T-helper 1 cell treated with Interleukin-12 subunit alpha and Interleukin-12 subunit beta and Interleukin-4 antibody, amounts not matched to agents 30 μg/mL and 1 μg/mL, for 36 hours (primary cell): ENCODE measurements around the gene MRPS22.
A peak's percentile ranks its signal among the peaks of the same experiment; 100 is the strongest.

Experiments used
- H3K27ac Mint-ChIP-seq: one replicate; pipeline ENCODE4 v1.8.0; 2021; ENCODE audit warnings: mild to moderate bottlenecking, mixed read lengths
- H3K27me3 Mint-ChIP-seq: one replicate; pipeline ENCODE4 v1.8.0; 2021; ENCODE audit warnings: low read depth, mixed read lengths
- H3K36me3 Mint-ChIP-seq: one replicate; pipeline ENCODE4 v1.8.0; 2021; ENCODE audit warnings: low read depth, mixed read lengths
- H3K4me1 Mint-ChIP-seq: one replicate; pipeline ENCODE4 v1.8.0; 2021; ENCODE audit warnings: low read depth, mixed read lengths
- H3K4me3 Mint-ChIP-seq: one replicate; pipeline ENCODE4 v1.8.0; 2021; ENCODE audit warnings: mild to moderate bottlenecking, moderate library complexity, mixed read lengths
- H3K9me3 Mint-ChIP-seq: one replicate; pipeline ENCODE4 v1.8.0; 2021; ENCODE audit warnings: mixed read lengths

MRPS22 gene

GRCh38 chr3:139343895-139344856 lies at the start of gene MRPS22:
Gene MRPS22 (plus strand): TSS chr3:139344020. CDS start chr3:139344027, 7 bp downstream.
- Mint-ChIP-seq H3K27ac (no peak within 1 kb of the TSS), H3K4me3 (peak within 1 kb of the TSS; percentile 48), H3K27me3 (no peaks in the 10 kb centered on the region)

GRCh38 chr3:139295040-139295439 lies 48.8 kb upstream of the MRPS22 start:
- H3K4me1 Mint-ChIP-seq, result no peaks in the 10 kb centered on the region
- no peaks in the 10 kb centered on the region for H3K36me3 Mint-ChIP-seq
- H3K27ac Mint-ChIP-seq, result no peak overlapping the region
- no peak overlapping the region for H3K4me3 Mint-ChIP-seq
- no peaks in the 10 kb centered on the region for H3K9me3 Mint-ChIP-seq
- H3K27me3 Mint-ChIP-seq, result no peaks in the 10 kb centered on the region

More at GRCh38 chr3:139343895-139344856, at the start of gene MRPS22:
- Mint-ChIP-seq H3K36me3 (peaks cover 4% of the 10 kb centered on the region), H3K9me3 (peaks cover 5% of the 10 kb centered on the region), H3K4me1 (peaks cover 3% of the 10 kb centered on the region)

DNA sequence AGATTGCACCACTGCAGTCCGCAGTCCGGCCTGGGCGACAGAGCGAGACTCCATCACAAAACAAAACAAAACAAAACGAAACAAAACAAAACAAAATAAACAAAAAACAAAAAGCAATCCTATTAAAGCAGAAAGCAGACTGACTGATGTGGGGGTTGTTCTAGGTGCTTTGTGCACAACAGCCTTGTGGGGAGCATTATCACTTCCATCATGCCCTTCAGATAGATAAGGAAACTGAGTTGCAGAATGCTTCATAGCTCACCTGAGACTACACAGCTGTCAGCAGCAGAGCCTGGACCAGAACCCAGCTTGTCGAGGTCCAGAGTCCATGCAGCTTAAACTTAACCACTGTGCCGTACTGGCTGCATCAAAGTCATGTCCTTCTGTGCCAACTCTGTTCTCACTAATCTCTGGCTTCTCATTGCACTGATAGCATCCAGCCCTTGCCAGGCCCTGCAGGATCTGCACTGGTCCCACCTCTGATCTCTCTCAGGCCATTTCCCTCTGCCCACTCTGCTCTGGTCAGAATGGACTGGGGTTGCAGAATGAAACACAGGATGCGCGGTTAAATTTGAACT lies 47.6 kb upstream of the MRPS22 start:
- Mint-ChIP-seq H3K27me3 (no peaks in the 10 kb centered on the region), H3K27ac (no peak overlapping the region), H3K4me3 (no peak overlapping the region), H3K36me3 (no peaks in the 10 kb centered on the region), H3K4me1 (no peaks in the 10 kb centered on the region), H3K9me3 (no peaks in the 10 kb centered on the region)

DNA sequence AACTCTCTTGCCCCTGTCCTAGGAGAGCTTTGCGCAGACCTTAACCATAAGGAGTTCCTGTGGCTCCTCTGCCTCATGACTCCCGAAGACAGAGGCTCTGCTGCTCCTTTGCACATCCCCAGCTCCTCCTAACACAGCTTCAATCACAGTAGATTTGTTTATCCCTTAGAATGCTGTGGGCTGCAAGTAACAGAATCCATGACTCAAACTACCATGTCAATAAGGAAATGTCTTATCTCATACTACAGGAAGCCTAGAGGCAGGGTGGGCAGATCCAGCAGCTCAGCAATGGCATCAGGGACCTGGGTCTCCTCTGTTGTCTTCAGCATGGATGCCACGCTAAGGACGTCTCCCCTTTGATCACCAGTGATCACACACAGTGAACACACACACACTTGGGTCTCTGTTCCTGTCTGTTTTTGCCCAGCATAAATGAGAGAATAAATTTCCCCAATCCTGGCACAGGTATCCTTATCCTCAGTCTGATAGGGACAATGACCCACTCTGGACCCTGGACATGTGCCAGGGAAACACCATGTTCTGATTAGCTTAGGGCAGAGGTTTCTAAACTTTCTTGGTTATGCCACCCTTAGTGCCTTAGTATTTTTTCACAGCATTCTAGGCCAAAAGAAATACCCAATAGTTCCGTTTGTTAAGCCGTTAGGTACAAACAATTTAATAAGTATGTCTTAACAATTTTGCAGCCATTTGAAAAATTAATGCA lies 46.1 kb upstream of the MRPS22 start:
- Mint-ChIP-seq H3K4me3 (no peak overlapping the region), H3K9me3 (no peaks in the 10 kb centered on the region), H3K4me1 (peaks cover 8% of the 10 kb centered on the region), H3K27me3 (no peaks in the 10 kb centered on the region), H3K27ac (no peak overlapping the region), H3K36me3 (no peaks in the 10 kb centered on the region)

DNA sequence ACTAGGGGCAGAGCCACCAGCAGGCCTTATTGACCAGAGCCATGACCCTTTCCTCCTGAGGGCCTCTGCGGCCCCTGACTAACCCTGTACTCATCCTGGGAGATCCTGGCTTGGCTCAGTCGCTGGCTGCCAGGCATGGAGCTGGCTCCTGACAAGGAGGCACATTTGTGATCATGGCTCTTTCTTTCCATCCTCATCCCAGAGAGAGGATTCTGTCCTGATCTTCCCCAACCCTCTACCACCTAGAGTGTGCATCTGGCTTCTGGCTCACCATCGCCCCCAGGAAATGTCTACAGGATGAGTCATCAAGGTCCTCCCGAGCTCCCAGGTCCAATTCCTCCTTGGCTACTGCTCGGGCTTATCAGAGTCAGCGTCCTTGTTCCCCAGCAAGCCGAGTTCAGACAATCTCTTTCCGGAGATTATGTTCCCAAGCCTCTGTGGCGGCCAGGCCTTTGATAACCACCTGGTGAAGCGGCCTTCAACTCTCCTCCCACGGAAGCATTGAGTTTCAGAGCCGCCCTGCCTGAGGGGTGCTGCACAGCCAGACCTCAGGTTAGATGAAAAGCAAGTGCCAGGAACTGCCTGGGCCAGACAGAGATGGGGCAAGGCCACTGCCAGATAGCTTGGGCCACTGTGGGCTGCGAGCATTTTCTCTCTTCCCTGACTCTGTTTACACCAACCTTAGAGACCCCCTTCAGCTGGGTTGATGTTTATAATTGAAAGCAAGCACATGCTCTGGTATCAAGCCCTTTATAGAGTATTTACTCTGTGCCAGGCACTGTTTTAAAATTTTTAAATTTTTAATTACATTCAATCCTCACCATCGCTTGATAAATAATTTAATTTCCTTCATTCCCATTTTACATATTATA lies 44.3 kb upstream of the MRPS22 start:
- no peaks in the 10 kb centered on the region for H3K9me3 Mint-ChIP-seq
- peaks cover 12% of the 10 kb centered on the region for H3K4me1 Mint-ChIP-seq
- no peaks in the 10 kb centered on the region for H3K27me3 Mint-ChIP-seq
- H3K36me3 Mint-ChIP-seq, result no peaks in the 10 kb centered on the region
- no peak overlapping the region for H3K4me3 Mint-ChIP-seq
- no peak overlapping the region for H3K27ac Mint-ChIP-seq

GRCh38 chr3:139300416-139300815 lies 43.4 kb upstream of the MRPS22 start:
- Mint-ChIP-seq H3K27ac (no peak overlapping the region), H3K4me3 (no peak overlapping the region), H3K4me1 (peaks cover 13% of the 10 kb centered on the region), H3K36me3 (no peaks in the 10 kb centered on the region), H3K27me3 (no peaks in the 10 kb centered on the region), H3K9me3 (no peaks in the 10 kb centered on the region)

- H3K27ac Mint-ChIP-seq, result no peak overlapping the region
- H3K4me1 Mint-ChIP-seq, result peaks cover 13% of the 10 kb centered on the region
- no peaks in the 10 kb centered on the region for H3K36me3 Mint-ChIP-seq
- no peak overlapping the region for H3K4me3 Mint-ChIP-seq
- no peaks in the 10 kb centered on the region for H3K9me3 Mint-ChIP-seq
- H3K27me3 Mint-ChIP-seq, result no peaks in the 10 kb centered on the region
Measured at GRCh38 chr3:139301183-139301582, 42.6 kb upstream of the MRPS22 start.

DNA sequence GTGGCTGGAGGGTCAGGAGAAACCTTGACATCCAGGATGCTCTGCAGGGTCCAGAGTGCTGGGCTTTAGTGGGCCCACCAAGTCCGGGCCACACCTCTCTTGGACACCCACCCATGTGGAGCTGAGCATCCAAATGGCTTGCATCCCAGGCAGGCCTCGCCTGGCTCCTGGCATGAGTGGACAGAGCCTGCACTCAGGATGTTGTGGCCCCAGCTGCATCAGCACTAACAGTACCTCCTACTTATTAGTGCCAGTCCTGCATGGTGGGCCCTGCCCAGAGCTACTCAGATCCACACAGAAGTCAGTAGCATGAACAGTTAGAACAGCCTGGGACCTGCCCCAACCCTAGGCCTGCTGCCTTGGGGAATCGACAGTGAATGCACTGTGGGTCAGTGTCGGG lies 42.2 kb upstream of the MRPS22 start:
- Mint-ChIP-seq H3K27me3 (no peaks in the 10 kb centered on the region), H3K27ac (no peak overlapping the region), H3K36me3 (no peaks in the 10 kb centered on the region), H3K9me3 (no peaks in the 10 kb centered on the region), H3K4me3 (no peak overlapping the region), H3K4me1 (peaks cover 13% of the 10 kb centered on the region)

GRCh38 chr3:139302084-139302800 lies 41.6 kb upstream of the MRPS22 start:
- H3K36me3 Mint-ChIP-seq, result no peaks in the 10 kb centered on the region
- H3K27me3 Mint-ChIP-seq, result no peaks in the 10 kb centered on the region
- peak overlapping the region; percentile 22 for H3K27ac Mint-ChIP-seq
- H3K9me3 Mint-ChIP-seq, result no peaks in the 10 kb centered on the region
- peaks cover 13% of the 10 kb centered on the region for H3K4me1 Mint-ChIP-seq
- H3K4me3 Mint-ChIP-seq, result no peak overlapping the region

GRCh38 chr3:139302801-139303113 lies 41.1 kb upstream of the MRPS22 start:
- Mint-ChIP-seq H3K36me3 (no peaks in the 10 kb centered on the region), H3K27me3 (no peaks in the 10 kb centered on the region), H3K9me3 (no peaks in the 10 kb centered on the region), H3K4me3 (no peak overlapping the region), H3K4me1 (peaks cover 13% of the 10 kb centered on the region), H3K27ac (no peak overlapping the region)

- no peak overlapping the region for H3K4me3 Mint-ChIP-seq
- peaks cover 13% of the 10 kb centered on the region for H3K4me1 Mint-ChIP-seq
- no peaks in the 10 kb centered on the region for H3K36me3 Mint-ChIP-seq
- H3K27me3 Mint-ChIP-seq, result no peaks in the 10 kb centered on the region
- no peak overlapping the region for H3K27ac Mint-ChIP-seq
- no peaks in the 10 kb centered on the region for H3K9me3 Mint-ChIP-seq
Measured at GRCh38 chr3:139303216-139303615, 40.6 kb upstream of the MRPS22 start.

GRCh38 chr3:139304383-139304782 lies 39.4 kb upstream of the MRPS22 start:
- Mint-ChIP-seq H3K9me3 (no peaks in the 10 kb centered on the region), H3K27ac (no peak overlapping the region), H3K4me3 (no peak overlapping the region), H3K36me3 (no peaks in the 10 kb centered on the region), H3K4me1 (peaks cover 13% of the 10 kb centered on the region), H3K27me3 (no peaks in the 10 kb centered on the region)

DNA sequence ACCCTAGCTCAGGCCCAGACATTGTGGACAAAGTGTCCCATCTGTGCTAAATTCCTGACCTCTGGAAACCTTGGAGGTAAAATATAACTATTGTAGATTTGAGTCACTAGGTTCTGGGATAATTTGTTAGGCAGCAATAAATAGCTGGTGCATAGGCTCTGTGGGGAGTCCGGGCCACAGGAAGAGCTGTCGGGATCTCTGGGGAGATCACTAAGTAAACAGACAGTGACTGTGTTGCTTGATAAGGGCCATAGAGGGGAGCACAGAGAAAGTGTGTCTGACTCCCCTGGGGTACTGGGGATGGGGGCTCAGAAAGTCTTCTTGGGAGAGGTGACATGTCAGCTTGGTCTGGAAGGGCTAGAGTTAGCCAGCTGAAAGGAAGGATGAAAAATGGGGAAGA lies 37.7 kb upstream of the MRPS22 start:
- H3K27me3 Mint-ChIP-seq, result no peaks in the 10 kb centered on the region
- H3K4me3 Mint-ChIP-seq, result no peak overlapping the region
- H3K4me1 Mint-ChIP-seq, result peaks cover 13% of the 10 kb centered on the region
- H3K9me3 Mint-ChIP-seq, result no peaks in the 10 kb centered on the region
- no peak overlapping the region for H3K27ac Mint-ChIP-seq
- no peaks in the 10 kb centered on the region for H3K36me3 Mint-ChIP-seq
